Liver (tissue), 9 donors: ENCODE data around the gene LRRK1. TPM values are rescaled to one million over a fixed set of nuclear protein-coding genes. Genes with fewer than 3 reads are reported as not detected.

Experiments
- DNase-seq: peaks from one replicate; pipeline ENCODE4 v3.0.0-alpha.2; 2017; ENCODE audit warnings: low spot score
- H3K27ac ChIP-seq, 2 donors: one replicate each; pipeline ENCODE4 v1.7.0; 2013; ENCODE audit warnings: inconsistent platforms in 2 of 2, low read length in 2 of 2, control low read depth in 1 of 2, low read depth in 1 of 2, mild to moderate bottlenecking in 1 of 2
- H3K27me3 ChIP-seq, 4 donors: one replicate each; pipeline versions ENCODE4 v1.6.1 to v1.7.0; 2013; ENCODE audit warnings: low read length in 3 of 4, inconsistent platforms in 1 of 4, mild to moderate bottlenecking in 1 of 4, moderate library complexity in 1 of 4; ENCODE audit not compliant: control insufficient read depth in 4 of 4, insufficient read depth in 4 of 4
- H3K36me3 ChIP-seq, 4 donors: one replicate each; pipeline versions ENCODE4 v1.6.1 to v1.7.0; 2013; ENCODE audit warnings: low read length in 3 of 4, mild to moderate bottlenecking in 3 of 4, low read depth in 1 of 4, moderate library complexity in 1 of 4; ENCODE audit not compliant: control insufficient read depth in 4 of 4, insufficient read depth in 3 of 4
- H3K4me1 ChIP-seq, 4 donors: one replicate each; pipeline versions ENCODE4 v1.6.1 to v1.7.0; 2013; ENCODE audit warnings: low read length in 3 of 4, mild to moderate bottlenecking in 3 of 4, moderate library complexity in 1 of 4; ENCODE audit not compliant: control insufficient read depth in 4 of 4, insufficient read depth in 4 of 4
- H3K4me3 ChIP-seq, 3 donors: one replicate each; pipeline versions ENCODE4 v1.6.1 to v1.7.0; 2013; ENCODE audit warnings: low read length in 3 of 3, control low read depth in 1 of 3, low read depth in 1 of 3, mild to moderate bottlenecking in 1 of 3
- H3K9ac ChIP-seq, 2 donors: one replicate each; pipeline ENCODE4 v1.7.0; 2013; ENCODE audit warnings: low read length in 2 of 2, mild to moderate bottlenecking in 2 of 2, moderate library complexity in 2 of 2, control low read depth in 1 of 2, low read depth in 1 of 2
- H3K9me3 ChIP-seq, 4 donors: one replicate each; pipeline versions ENCODE4 v1.6.1 to v1.7.0; 2013; ENCODE audit warnings: low read length in 3 of 4; ENCODE audit not compliant: control insufficient read depth in 4 of 4
- ATF3 ChIP-seq: IDR thresholded peaks from 2 replicates; pipeline ENCODE4 v1.6.1; 2016; ENCODE audit warnings: antibody characterized with exemption
- EGR1 ChIP-seq, 2 donors: IDR thresholded peaks; 2 replicates each; pipeline ENCODE4 v1.6.1; 2016 to 2018; ENCODE audit warnings: antibody characterized with exemption in 2 of 2, low read depth in 2 of 2
- FOXA1 ChIP-seq: IDR thresholded peaks from 2 replicates; pipeline ENCODE4 v1.6.1; 2016; ENCODE audit warnings: antibody characterized with exemption
- FOXA2 ChIP-seq: IDR thresholded peaks from 2 replicates; pipeline ENCODE4 v1.6.1; 2016; ENCODE audit warnings: antibody characterized with exemption
- HNF4A ChIP-seq, 2 donors: conservative IDR thresholded peaks; 2 replicates each; pipeline ENCODE4 v1.6.1; 2016; ENCODE audit warnings: antibody characterized with exemption in 2 of 2, mild to moderate bottlenecking in 2 of 2
- HNF4G ChIP-seq: IDR thresholded peaks from 2 replicates; pipeline ENCODE4 v1.6.1; 2016; ENCODE audit warnings: antibody characterized with exemption
- MAX ChIP-seq: IDR thresholded peaks from 2 replicates; pipeline ENCODE4 v1.6.1; 2016; ENCODE audit warnings: antibody characterized with exemption
- NR2F2 ChIP-seq: IDR thresholded peaks from 2 replicates; pipeline ENCODE4 v1.6.1; 2016; ENCODE audit warnings: antibody characterized with exemption
- RAD21 ChIP-seq, 2 donors: IDR thresholded peaks; 2 replicates each; pipeline ENCODE4 v1.6.1; 2016; ENCODE audit warnings: antibody characterized with exemption in 2 of 2, mild to moderate bottlenecking in 2 of 2
- RXRA ChIP-seq, 2 donors: IDR thresholded peaks; 2 replicates each; pipeline ENCODE4 v1.6.1; 2017 to 2018; ENCODE audit warnings: antibody characterized with exemption in 2 of 2, mild to moderate bottlenecking in 1 of 2
- SP1 ChIP-seq: IDR thresholded peaks from 2 replicates; pipeline ENCODE4 v1.6.1; 2018; ENCODE audit warnings: antibody characterized with exemption, mild to moderate bottlenecking
- YY1 ChIP-seq: IDR thresholded peaks from 2 replicates; pipeline ENCODE4 v1.6.1; 2016; ENCODE audit warnings: antibody characterized with exemption, mild to moderate bottlenecking
- WGBS: extraction: QIAGEN DNeasy Blood & Tissue Kit; methylation state at CpG from one replicate; pipeline ENCODE4 v1.1.7; 2013; 5-methylcytosine and 5-hydroxymethylcytosine counted together
- polyA plus RNA-seq, 2 donors: library from polyadenylated mRNA; stranded (reverse) in 1 of 2; unstranded in 1 of 2; fragments of 200-250 nt in 1 of 2; fragments of >200 nt in 1 of 2; fragmentation: Nextera tagmentation in 1 of 2; extraction: Ambion mirVana in 1 of 2; gene quantifications; one replicate each; pipeline versions ENCODE4 v1.2.1 to v1.2.3, GENCODE V29; 2013 to 2015
- total RNA-seq, 2 donors: library from RNA; depleted of rRNA; stranded (reverse); fragments of >200 nt; gene quantifications; one replicate each; pipeline ENCODE4 v1.2.3, GENCODE V29; 2014
- TF ChIP-seq, protein P1 (sequence below): fragments of 150-350 bp; IDR thresholded peaks from 2 replicates; pipeline ENCODE4 v1.5.1; 2017; ENCODE audit warnings: improper control_type of control experiment, low read depth, low read length; ENCODE audit not compliant: missing input control
- TF ChIP-seq, protein P2 (sequence below): IDR thresholded peaks from 2 replicates; pipeline ENCODE4 v1.6.1; 2016; ENCODE audit warnings: antibody characterized with exemption, mild to moderate bottlenecking
- donor health status: healthy.
- donor health status: healthy.
- donor health status: healthy.
- donor health status: healthy.
- donor health status: healthy.

The LRRK1 gene
- total and polyA plus RNA-seq, 4 donors: 1.2 to 4.4 (median 2.7) TPM

- no peak overlapping the region for H3K27ac ChIP-seq
- H3K27me3 ChIP-seq: peaks cover 7 to 20% (median 8%) of the 10 kb centered on the region in 4 donors
- no peaks in the 10 kb centered on the region for H3K36me3 ChIP-seq
- TF ChIP-seq HNF4A (conservative IDR thresholded peaks at IDR 0.05) (no peak), YY1 (no peak), RAD21 (IDR thresholded peaks at IDR 0.05) (no peak), EGR1 (IDR thresholded peaks at IDR 0.05; ENCODE audit: low read depth in 2 of 2) (no peak), NR2F2 (no peak), HNF4G (no peak), MAX (no peak), SP1 (no peak), FOXA1 (no peak)
- TF ChIP-seq, protein P1, sequence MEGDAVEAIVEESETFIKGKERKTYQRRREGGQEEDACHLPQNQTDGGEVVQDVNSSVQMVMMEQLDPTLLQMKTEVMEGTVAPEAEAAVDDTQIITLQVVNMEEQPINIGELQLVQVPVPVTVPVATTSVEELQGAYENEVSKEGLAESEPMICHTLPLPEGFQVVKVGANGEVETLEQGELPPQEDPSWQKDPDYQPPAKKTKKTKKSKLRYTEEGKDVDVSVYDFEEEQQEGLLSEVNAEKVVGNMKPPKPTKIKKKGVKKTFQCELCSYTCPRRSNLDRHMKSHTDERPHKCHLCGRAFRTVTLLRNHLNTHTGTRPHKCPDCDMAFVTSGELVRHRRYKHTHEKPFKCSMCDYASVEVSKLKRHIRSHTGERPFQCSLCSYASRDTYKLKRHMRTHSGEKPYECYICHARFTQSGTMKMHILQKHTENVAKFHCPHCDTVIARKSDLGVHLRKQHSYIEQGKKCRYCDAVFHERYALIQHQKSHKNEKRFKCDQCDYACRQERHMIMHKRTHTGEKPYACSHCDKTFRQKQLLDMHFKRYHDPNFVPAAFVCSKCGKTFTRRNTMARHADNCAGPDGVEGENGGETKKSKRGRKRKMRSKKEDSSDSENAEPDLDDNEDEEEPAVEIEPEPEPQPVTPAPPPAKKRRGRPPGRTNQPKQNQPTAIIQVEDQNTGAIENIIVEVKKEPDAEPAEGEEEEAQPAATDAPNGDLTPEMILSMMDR: no peak
- no peak for DNase-seq
- peak overlapping the region in 1 of 3 donors; percentile 53 for H3K4me3 ChIP-seq
- no peaks in the 10 kb centered on the region for H3K9me3 ChIP-seq
- H3K9ac ChIP-seq: no peak overlapping the region
- WGBS: 4% methylated on average over 62 of the region's 62 CpGs
- peaks cover 3 to 14% (median 7%) of the 10 kb centered on the region in 4 donors for H3K4me1 ChIP-seq
Observed at GRCh38 chr15:100879061-100879463, 40.1 kb upstream of the LRRK1 start.

DNA sequence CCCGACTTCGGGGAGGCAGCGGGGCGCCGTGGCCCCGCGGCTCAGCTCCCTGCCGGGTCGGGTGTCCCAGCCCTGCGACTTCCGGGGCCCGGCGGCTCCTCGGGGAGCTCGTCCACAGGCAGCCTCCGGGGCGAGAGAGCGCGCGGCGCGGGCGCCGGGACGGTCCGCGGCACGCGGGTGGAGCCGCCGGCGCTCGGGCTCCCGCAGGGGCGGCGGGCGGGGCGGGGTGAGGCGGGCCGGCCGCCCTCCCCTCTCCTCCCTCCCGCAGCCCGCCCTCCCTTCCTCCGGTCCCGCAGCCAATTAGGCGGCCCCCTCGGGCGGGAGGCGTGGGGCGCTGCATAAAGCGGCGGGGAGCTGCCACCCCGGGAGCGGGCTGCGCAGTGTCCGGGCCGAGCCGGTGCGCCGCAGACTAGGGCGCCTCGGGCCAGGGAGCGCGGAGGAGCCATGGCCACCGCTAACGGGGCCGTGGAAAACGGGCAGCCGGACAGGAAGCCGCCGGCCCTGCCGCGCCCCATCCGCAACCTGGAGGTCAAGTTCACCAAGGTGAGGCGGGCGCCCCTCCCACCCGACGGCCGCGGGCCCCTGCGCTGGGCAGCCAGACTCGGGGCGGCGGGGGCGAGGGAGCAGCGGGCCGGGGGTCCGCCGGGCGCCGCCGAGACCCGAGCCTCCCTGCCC is 39.6 kb upstream of the LRRK1 start, which contains the start of gene ALDH1A3:
TSS of gene ALDH1A3 (plus strand) at position 368 of the 675 bp plus-strand sequence. CDS start at position 445, 77 bp downstream.
- DNase-seq: no peak
- H3K27me3 ChIP-seq: peaks cover 7 to 20% (median 9%) of the 10 kb centered on the region in 4 donors
- no peak within 1 kb of the TSS for H3K27ac ChIP-seq

GRCh38 chr15:100880139-100880896 is 38.8 kb upstream of the LRRK1 start:
- DNase-seq: no peak
- Histone ChIP-seq H3K9ac (no peak overlapping the region), H3K27ac (no peak overlapping the region), H3K9me3 (no peaks in the 10 kb centered on the region), H3K36me3 (no peaks in the 10 kb centered on the region), H3K27me3 (peaks cover 7 to 20% (median 9%) of the 10 kb centered on the region in 4 donors), H3K4me3 (peak overlapping the region in 1 of 3 donors; percentile 53), H3K4me1 (peaks cover 3 to 14% (median 7%) of the 10 kb centered on the region in 4 donors)
- TF ChIP-seq, protein P1: no peak
- TF ChIP-seq, protein P2, sequence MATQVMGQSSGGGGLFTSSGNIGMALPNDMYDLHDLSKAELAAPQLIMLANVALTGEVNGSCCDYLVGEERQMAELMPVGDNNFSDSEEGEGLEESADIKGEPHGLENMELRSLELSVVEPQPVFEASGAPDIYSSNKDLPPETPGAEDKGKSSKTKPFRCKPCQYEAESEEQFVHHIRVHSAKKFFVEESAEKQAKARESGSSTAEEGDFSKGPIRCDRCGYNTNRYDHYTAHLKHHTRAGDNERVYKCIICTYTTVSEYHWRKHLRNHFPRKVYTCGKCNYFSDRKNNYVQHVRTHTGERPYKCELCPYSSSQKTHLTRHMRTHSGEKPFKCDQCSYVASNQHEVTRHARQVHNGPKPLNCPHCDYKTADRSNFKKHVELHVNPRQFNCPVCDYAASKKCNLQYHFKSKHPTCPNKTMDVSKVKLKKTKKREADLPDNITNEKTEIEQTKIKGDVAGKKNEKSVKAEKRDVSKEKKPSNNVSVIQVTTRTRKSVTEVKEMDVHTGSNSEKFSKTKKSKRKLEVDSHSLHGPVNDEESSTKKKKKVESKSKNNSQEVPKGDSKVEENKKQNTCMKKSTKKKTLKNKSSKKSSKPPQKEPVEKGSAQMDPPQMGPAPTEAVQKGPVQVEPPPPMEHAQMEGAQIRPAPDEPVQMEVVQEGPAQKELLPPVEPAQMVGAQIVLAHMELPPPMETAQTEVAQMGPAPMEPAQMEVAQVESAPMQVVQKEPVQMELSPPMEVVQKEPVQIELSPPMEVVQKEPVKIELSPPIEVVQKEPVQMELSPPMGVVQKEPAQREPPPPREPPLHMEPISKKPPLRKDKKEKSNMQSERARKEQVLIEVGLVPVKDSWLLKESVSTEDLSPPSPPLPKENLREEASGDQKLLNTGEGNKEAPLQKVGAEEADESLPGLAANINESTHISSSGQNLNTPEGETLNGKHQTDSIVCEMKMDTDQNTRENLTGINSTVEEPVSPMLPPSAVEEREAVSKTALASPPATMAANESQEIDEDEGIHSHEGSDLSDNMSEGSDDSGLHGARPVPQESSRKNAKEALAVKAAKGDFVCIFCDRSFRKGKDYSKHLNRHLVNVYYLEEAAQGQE: no peak
- WGBS: 6% methylated on average over 80 of the region's 80 CpGs

More for the DNA sequence above, 39.6 kb upstream of the LRRK1 start, which contains the start of gene ALDH1A3:
- Histone ChIP-seq H3K4me3 (peak within 1 kb of the TSS in 2 of 3 donors; percentile 23 to 53), H3K9me3 (no peaks in the 10 kb centered on the region), H3K36me3 (no peaks in the 10 kb centered on the region), H3K9ac (no peak within 1 kb of the TSS), H3K4me1 (peaks cover 3 to 14% (median 7%) of the 10 kb centered on the region in 4 donors)
- 2% methylated on average over 93 of the region's 93 CpGs for WGBS
- no peak for TF ChIP-seq RXRA (IDR thresholded peaks at IDR 0.05)
- no peak for TF ChIP-seq ATF3
- TF ChIP-seq FOXA2: no peak
- TF ChIP-seq HNF4G: no peak
